GM21381 (cell line): ENCODE data around the gene TRAP1.
A peak's percentile ranks its signal among the peaks of the same experiment; 100 is the strongest.

Experiments used
- ATAC-seq: cut with Tn5 transposase; IDR thresholded peaks from one replicate; pipeline ENCODE4 v1.9.1; 2021; ENCODE audit warnings: mild to moderate bottlenecking, moderate library complexity; ENCODE audit not compliant: unreplicated experiment

The TRAP1 gene

GRCh38 chr16:3737181-3737580 is 19.9 kb upstream of the TRAP1 start:
- ATAC-seq, result no peak

- ATAC-seq, result no peak
These were observed 18.8 kb upstream of the TRAP1 start for GRCh38 chr16:3736116-3736515.

GRCh38 chr16:3735541-3735940 is 18.2 kb upstream of the TRAP1 start:
- no peak for ATAC-seq

- ATAC-seq, result no peak
These were observed 17.5 kb upstream of the TRAP1 start for GRCh38 chr16:3734758-3735221.

GRCh38 chr16:3734084-3734757 is 16.9 kb upstream of the TRAP1 start:
- ATAC-seq, result no peak

- ATAC-seq, result no peak
These were observed 14.8 kb upstream of the TRAP1 start for GRCh38 chr16:3732171-3732570.

GRCh38 chr16:3731126-3731935 is 14.0 kb upstream of the TRAP1 start:
- ATAC-seq, result no peak

GRCh38 chr16:3730161-3731125 is 13.1 kb upstream of the TRAP1 start:
- ATAC-seq, result no peak

GRCh38 chr16:3729161-3730112 is 12.1 kb upstream of the TRAP1 start:
- ATAC-seq, result no peak

- no peak for ATAC-seq
These were observed 11.3 kb upstream of the TRAP1 start for GRCh38 chr16:3728424-3729160.

- ATAC-seq, result no peak
These were observed 10.6 kb upstream of the TRAP1 start for GRCh38 chr16:3727806-3728381.

GRCh38 chr16:3726021-3726687 is 8.8 kb upstream of the TRAP1 start:
- ATAC-seq, result no peak

GRCh38 chr16:3725276-3725675 is 8.0 kb upstream of the TRAP1 start:
- ATAC-seq, result no peak

GRCh38 chr16:3722508-3722907 is 5.2 kb upstream of the TRAP1 start:
- ATAC-seq, result no peak

GRCh38 chr16:3720418-3720817 is 3.1 kb upstream of the TRAP1 start:
- ATAC-seq, result no peak

GRCh38 chr16:3718628-3719027 is 1.3 kb upstream of the TRAP1 start:
- ATAC-seq, result no peak

GRCh38 chr16:3718019-3718391 is 681 bp upstream of the TRAP1 start:
- ATAC-seq, result no peak

GRCh38 chr16:3716831-3717234 is 491 bp downstream of the TRAP1 start:
- peak; percentile 23 for ATAC-seq

GRCh38 chr16:3715430-3715829 is 1.9 kb downstream of the TRAP1 start:
- no peak for ATAC-seq
